Measurements from ENCODE around the gene LLCFC1. TPM values are rescaled to one million over a fixed set of nuclear protein-coding genes. Genes with fewer than 3 reads are reported as not detected.

LLCFC1 gene
- total and polyA plus RNA-seq, 2 experiments from 2014 or later, result not detected

GRCh38 chr7:142964502-142965246 is 25.4 kb downstream of the LLCFC1 start:
- 62% methylated on average over 6 of the region's 6 CpGs for WGBS (ENCODE audit: low lambda C conversion rate, missing lambda C conversion rate)
- no peaks in the 10 kb centered on the region for H4K20me1 ChIP-seq (ENCODE audit: insufficient read depth, poor library complexity, severe bottlenecking)
- TF ChIP-seq, protein P1, sequence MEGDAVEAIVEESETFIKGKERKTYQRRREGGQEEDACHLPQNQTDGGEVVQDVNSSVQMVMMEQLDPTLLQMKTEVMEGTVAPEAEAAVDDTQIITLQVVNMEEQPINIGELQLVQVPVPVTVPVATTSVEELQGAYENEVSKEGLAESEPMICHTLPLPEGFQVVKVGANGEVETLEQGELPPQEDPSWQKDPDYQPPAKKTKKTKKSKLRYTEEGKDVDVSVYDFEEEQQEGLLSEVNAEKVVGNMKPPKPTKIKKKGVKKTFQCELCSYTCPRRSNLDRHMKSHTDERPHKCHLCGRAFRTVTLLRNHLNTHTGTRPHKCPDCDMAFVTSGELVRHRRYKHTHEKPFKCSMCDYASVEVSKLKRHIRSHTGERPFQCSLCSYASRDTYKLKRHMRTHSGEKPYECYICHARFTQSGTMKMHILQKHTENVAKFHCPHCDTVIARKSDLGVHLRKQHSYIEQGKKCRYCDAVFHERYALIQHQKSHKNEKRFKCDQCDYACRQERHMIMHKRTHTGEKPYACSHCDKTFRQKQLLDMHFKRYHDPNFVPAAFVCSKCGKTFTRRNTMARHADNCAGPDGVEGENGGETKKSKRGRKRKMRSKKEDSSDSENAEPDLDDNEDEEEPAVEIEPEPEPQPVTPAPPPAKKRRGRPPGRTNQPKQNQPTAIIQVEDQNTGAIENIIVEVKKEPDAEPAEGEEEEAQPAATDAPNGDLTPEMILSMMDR (IDR thresholded peaks at IDR 0.05; ENCODE audit: poor library complexity), result no peak
- no peak for TF ChIP-seq EZH2phosphoT487 (IDR thresholded peaks at IDR 0.05; ENCODE audit: low read depth, severe bottlenecking, unreplicated experiment)
- no peak for TF ChIP-seq EZH2 (IDR thresholded peaks at IDR 0.05; ENCODE audit: borderline replicate concordance)

DNA sequence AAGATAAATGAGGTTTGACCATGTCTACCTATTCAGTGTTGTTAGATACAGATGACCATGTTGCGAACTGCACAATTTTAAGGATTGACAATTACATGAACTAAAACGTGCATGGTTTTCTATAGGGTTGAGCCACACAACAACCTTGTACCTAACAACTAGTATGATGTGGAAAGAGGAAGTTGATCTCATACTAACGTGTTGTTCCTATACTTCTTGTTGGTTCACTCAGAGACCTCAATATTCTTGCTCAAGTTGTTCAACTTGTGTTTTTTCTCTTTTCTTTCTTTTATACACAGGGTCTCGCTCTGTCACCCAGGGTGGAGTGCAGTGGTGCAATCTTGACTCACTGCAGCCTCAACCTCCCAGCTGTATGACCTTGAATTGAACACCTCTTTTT is 28.9 kb downstream of the LLCFC1 start:
- H3K36me3 ChIP-seq (replicated peaks; ENCODE audit: insufficient read depth, low read depth), result no peaks in the 10 kb centered on the region
- 87% methylated on average over 4 of the region's 4 CpGs for WGBS (ENCODE audit: low lambda C conversion rate, missing lambda C conversion rate)
- no peak overlapping the region for H3K4me2 ChIP-seq
- no peak overlapping the region for H2AFZ ChIP-seq
- no peaks in the 10 kb centered on the region for H3K79me2 ChIP-seq
- no peak overlapping the region for H3K27ac ChIP-seq
- peaks cover 6% of the 10 kb centered on the region for H3K4me1 ChIP-seq (ENCODE audit: insufficient read depth)
- no peak for DNase-seq (ENCODE audit: low spot score)
- H3K9me2 ChIP-seq (replicated peaks; ENCODE audit: insufficient read depth), result no peaks in the 10 kb centered on the region
- no peaks in the 10 kb centered on the region for H4K20me1 ChIP-seq (ENCODE audit: insufficient read depth, poor library complexity, severe bottlenecking)
- TF ChIP-seq, protein P1 (IDR thresholded peaks at IDR 0.05; ENCODE audit: poor library complexity), result no peak
- TF ChIP-seq EZH2phosphoT487 (IDR thresholded peaks at IDR 0.05; ENCODE audit: low read depth, severe bottlenecking, unreplicated experiment) (no peak), EZH2 (IDR thresholded peaks at IDR 0.05; ENCODE audit: borderline replicate concordance) (no peak)
- no peaks in the 10 kb centered on the region for H3K9me3 ChIP-seq (ENCODE audit: low read depth)
- H3K4me3 ChIP-seq, result no peak overlapping the region
- H3K27me3 ChIP-seq, result no peaks in the 10 kb centered on the region

More at GRCh38 chr7:142964502-142965246, 25.4 kb downstream of the LLCFC1 start:
- H3K79me2 ChIP-seq, result no peaks in the 10 kb centered on the region
- H3K36me3 ChIP-seq (replicated peaks; ENCODE audit: insufficient read depth, low read depth), result no peaks in the 10 kb centered on the region
- no peaks in the 10 kb centered on the region for H3K9me2 ChIP-seq (replicated peaks; ENCODE audit: insufficient read depth)
- H3K4me2 ChIP-seq, result no peak overlapping the region
- DNase-seq (ENCODE audit: low spot score), result peak; percentile 61
- H2AFZ ChIP-seq, result no peak overlapping the region
- H3K4me3 ChIP-seq, result no peak overlapping the region
- H3K4me1 ChIP-seq (ENCODE audit: insufficient read depth), result peaks cover 4% of the 10 kb centered on the region
- H3K27me3 ChIP-seq, result no peaks in the 10 kb centered on the region
- H3K9me3 ChIP-seq (ENCODE audit: low read depth), result no peaks in the 10 kb centered on the region
- H3K27ac ChIP-seq, result no peak overlapping the region

DNA sequence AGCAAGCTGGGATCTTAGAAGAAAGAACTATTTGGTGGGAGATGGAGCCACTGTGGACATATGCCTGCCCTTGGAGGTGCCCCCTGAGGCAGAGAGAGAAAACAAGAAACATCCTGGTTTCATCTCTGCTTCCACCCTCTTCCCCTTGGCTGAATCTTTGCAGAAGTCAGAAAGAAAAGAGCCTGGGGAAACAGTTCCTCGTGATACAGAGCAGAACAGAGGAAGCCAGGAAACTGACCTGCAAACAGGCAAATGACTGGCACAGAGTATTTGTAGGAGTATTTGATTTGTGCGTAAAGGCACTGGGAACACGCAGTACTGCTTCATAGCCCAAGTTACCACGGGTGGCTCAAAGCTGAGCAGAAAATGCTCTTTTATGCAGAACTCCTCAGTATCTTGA is 29.9 kb downstream of the LLCFC1 start:
- no peaks in the 10 kb centered on the region for H3K9me2 ChIP-seq (replicated peaks; ENCODE audit: insufficient read depth)
- H3K79me2 ChIP-seq, result no peaks in the 10 kb centered on the region
- no peak overlapping the region for H3K4me3 ChIP-seq
- H3K4me1 ChIP-seq (ENCODE audit: insufficient read depth), result peaks cover 6% of the 10 kb centered on the region
- 42% methylated on average over 4 of the region's 4 CpGs for WGBS (ENCODE audit: low lambda C conversion rate, missing lambda C conversion rate)
- H3K36me3 ChIP-seq (replicated peaks; ENCODE audit: insufficient read depth, low read depth), result no peaks in the 10 kb centered on the region
- H4K20me1 ChIP-seq (ENCODE audit: insufficient read depth, poor library complexity, severe bottlenecking), result no peaks in the 10 kb centered on the region
- no peak for DNase-seq (ENCODE audit: low spot score)
- no peak overlapping the region for H3K27ac ChIP-seq
- H2AFZ ChIP-seq, result no peak overlapping the region
- H3K9me3 ChIP-seq (ENCODE audit: low read depth), result no peaks in the 10 kb centered on the region
- H3K27me3 ChIP-seq, result no peaks in the 10 kb centered on the region
- H3K4me2 ChIP-seq, result no peak overlapping the region
- TF ChIP-seq, protein P1 (IDR thresholded peaks at IDR 0.05; ENCODE audit: poor library complexity), result no peak
- TF ChIP-seq EZH2phosphoT487 (IDR thresholded peaks at IDR 0.05; ENCODE audit: low read depth, severe bottlenecking, unreplicated experiment) (no peak), EZH2 (IDR thresholded peaks at IDR 0.05; ENCODE audit: borderline replicate concordance) (no peak)

All from hepatocyte (in vitro differentiated cells).